MM.1S (cell line): Measurements from ENCODE around the gene MCCC2.
"Not testable (repeated sequence)": the region's sequence is repeated elsewhere in the genome, so short reads cannot be mapped to it uniquely, and the experiment has no call there.

ENCODE experiments used
- DNase-seq: peaks from one replicate; pipeline ENCODE4 v3.0.0-alpha.2; 2015
- H2AFZ ChIP-seq: fragments of 300-600 bp; sonication (generic); 2 replicates; pipeline ENCODE4 v1.6.0; 2016; ENCODE audit warnings: antibody characterized with exemption, low read length
- H3F3A ChIP-seq: fragments of 300-600 bp; sonication (generic); 2 replicates; pipeline ENCODE4 v1.6.1; 2016; ENCODE audit warnings: mild to moderate bottlenecking, antibody characterized with exemption, low read length, moderate library complexity, mixed read lengths; ENCODE audit not compliant: insufficient read depth
- H3K27ac ChIP-seq: fragments of 300-600 bp; sonication (generic); 2 replicates; pipeline ENCODE4 v1.5.1; 2016; ENCODE audit warnings: mild to moderate bottlenecking, low read length
- H3K27me3 ChIP-seq: fragments of 300-600 bp; sonication (generic); replicated peaks from 2 replicates; pipeline ENCODE4 v1.6.0; 2016; ENCODE audit warnings: low read length; ENCODE audit not compliant: insufficient read depth
- H3K36me3 ChIP-seq: fragments of 300-600 bp; sonication (generic); replicated peaks from 2 replicates; pipeline ENCODE4 v1.6.1; 2016; ENCODE audit warnings: mild to moderate bottlenecking, low read length, mixed read lengths; ENCODE audit not compliant: insufficient read depth
- H3K4me1 ChIP-seq: fragments of 300-600 bp; sonication (generic); 2 replicates; pipeline ENCODE4 v1.6.1; 2016; ENCODE audit warnings: low read length, mixed read lengths
- H3K4me2 ChIP-seq: fragments of 300-600 bp; sonication (generic); 2 replicates; pipeline ENCODE4 v1.6.0; 2016; ENCODE audit warnings: low read depth, low read length
- H3K4me3 ChIP-seq: fragments of 300-600 bp; sonication (generic); 2 replicates; pipeline ENCODE4 v1.5.1; 2016; ENCODE audit warnings: low read length, mixed read lengths
- H3K79me2 ChIP-seq: fragments of 300-600 bp; sonication (generic); 2 replicates; pipeline ENCODE4 v1.6.1; 2016; ENCODE audit warnings: mixed run types, low read length, mixed read lengths
- H3K9ac ChIP-seq: fragments of 300-600 bp; sonication (generic); 2 replicates; pipeline ENCODE4 v1.6.1; 2016; ENCODE audit warnings: low read length, mixed read lengths
- H3K9me2 ChIP-seq: fragments of 300-600 bp; sonication (generic); replicated peaks from 2 replicates; pipeline ENCODE4 v1.6.1; 2016; ENCODE audit warnings: mild to moderate bottlenecking, low read length, mixed read lengths; ENCODE audit not compliant: insufficient read depth
- H3K9me3 ChIP-seq: fragments of 300-600 bp; sonication (generic); replicated peaks from 2 replicates; pipeline ENCODE4 v1.6.1; 2016; ENCODE audit warnings: mild to moderate bottlenecking, low read length, mixed read lengths; ENCODE audit not compliant: insufficient read depth
- H4K20me1 ChIP-seq: fragments of 300-600 bp; sonication (generic); 2 replicates; pipeline ENCODE4 v1.6.1; 2016; ENCODE audit warnings: mild to moderate bottlenecking, low read length, moderate library complexity, mixed read lengths; ENCODE audit not compliant: insufficient read depth
- EZH2 ChIP-seq: fragments of 300-600 bp; sonication (generic); optimal IDR thresholded peaks from 2 replicates; pipeline ENCODE3; 2017; ENCODE audit warnings: low read depth, mild to moderate bottlenecking, antibody characterized with exemption, low read length, mixed read lengths
- EZH2phosphoT487 ChIP-seq: fragments of 300-600 bp; sonication (generic); IDR thresholded peaks from 2 replicates; pipeline ENCODE4 v1.6.1; 2018; ENCODE audit warnings: antibody characterized with exemption, low read length
- TF ChIP-seq, protein P1 (sequence below): fragments of 300-600 bp; sonication (generic); IDR thresholded peaks from 2 replicates; pipeline ENCODE4 v1.5.1; 2016; ENCODE audit warnings: antibody characterized with exemption, low read length, mixed read lengths

The MCCC2 gene

DNA sequence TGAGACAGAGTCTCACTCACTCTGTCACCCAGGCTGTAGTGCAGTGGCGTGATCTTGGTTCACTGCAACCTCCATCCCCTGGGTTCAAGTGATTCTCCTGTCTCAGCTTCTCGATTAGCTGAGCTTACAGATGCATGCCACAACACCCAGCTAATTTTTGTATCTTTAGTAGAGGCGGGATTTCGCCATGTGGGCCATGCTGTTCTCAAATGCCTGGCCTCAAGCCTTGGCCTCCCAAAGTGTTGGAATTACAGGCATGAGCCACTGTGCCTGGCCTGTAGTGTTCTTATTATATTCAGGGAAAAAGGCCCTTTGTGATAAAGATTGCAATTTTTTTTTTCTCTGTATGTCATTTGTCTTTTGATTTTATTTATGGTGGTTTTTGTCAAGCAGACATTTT is 24.0 kb upstream of the MCCC2 start:
- no peak overlapping the region for H3K4me3 ChIP-seq
- H3K9ac ChIP-seq: no peak overlapping the region
- TF ChIP-seq EZH2phosphoT487 (no peak), EZH2 (no peak)
- TF ChIP-seq, protein P1, sequence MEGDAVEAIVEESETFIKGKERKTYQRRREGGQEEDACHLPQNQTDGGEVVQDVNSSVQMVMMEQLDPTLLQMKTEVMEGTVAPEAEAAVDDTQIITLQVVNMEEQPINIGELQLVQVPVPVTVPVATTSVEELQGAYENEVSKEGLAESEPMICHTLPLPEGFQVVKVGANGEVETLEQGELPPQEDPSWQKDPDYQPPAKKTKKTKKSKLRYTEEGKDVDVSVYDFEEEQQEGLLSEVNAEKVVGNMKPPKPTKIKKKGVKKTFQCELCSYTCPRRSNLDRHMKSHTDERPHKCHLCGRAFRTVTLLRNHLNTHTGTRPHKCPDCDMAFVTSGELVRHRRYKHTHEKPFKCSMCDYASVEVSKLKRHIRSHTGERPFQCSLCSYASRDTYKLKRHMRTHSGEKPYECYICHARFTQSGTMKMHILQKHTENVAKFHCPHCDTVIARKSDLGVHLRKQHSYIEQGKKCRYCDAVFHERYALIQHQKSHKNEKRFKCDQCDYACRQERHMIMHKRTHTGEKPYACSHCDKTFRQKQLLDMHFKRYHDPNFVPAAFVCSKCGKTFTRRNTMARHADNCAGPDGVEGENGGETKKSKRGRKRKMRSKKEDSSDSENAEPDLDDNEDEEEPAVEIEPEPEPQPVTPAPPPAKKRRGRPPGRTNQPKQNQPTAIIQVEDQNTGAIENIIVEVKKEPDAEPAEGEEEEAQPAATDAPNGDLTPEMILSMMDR: no peak
- no peaks in the 10 kb centered on the region for H3K79me2 ChIP-seq
- H3K27ac ChIP-seq: no peak overlapping the region
- H3K4me2 ChIP-seq: no peak overlapping the region
- DNase-seq: no peak
- H3K9me2 ChIP-seq: no peaks in the 10 kb centered on the region
- no peak overlapping the region for H2AFZ ChIP-seq
- no peaks in the 10 kb centered on the region for H3F3A ChIP-seq
- H3K9me3 ChIP-seq: no peaks in the 10 kb centered on the region
- no peaks in the 10 kb centered on the region for H3K4me1 ChIP-seq
- H4K20me1 ChIP-seq: no peaks in the 10 kb centered on the region
- no peaks in the 10 kb centered on the region for H3K36me3 ChIP-seq
- no peaks in the 10 kb centered on the region for H3K27me3 ChIP-seq

DNA sequence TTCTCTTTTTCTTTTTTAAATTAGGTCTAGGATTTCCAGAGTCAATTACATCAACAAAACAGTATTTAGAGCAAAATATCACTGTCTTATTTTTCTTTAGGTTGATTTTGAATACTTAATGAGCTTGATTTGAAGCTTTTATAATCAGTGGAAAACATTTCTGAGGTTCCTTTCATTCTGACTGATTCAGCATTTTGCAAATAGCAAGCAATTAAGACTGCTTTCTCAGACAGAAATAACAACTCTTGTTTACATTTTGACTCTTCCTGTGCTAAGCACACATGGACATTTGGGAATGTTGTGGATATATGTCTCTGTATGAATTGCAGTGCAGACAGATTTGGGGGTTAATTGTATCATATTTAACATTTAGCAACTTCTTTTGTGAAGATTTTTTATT is 22.2 kb upstream of the MCCC2 start:
- H3K27me3 ChIP-seq: no peaks in the 10 kb centered on the region
- no peaks in the 10 kb centered on the region for H3K79me2 ChIP-seq
- no peaks in the 10 kb centered on the region for H3F3A ChIP-seq
- TF ChIP-seq, protein P1: no peak
- TF ChIP-seq EZH2: no peak
- H4K20me1 ChIP-seq: no peaks in the 10 kb centered on the region
- H3K4me1 ChIP-seq: no peaks in the 10 kb centered on the region
- H3K9me2 ChIP-seq: no peaks in the 10 kb centered on the region
- no peak overlapping the region for H3K27ac ChIP-seq
- no peaks in the 10 kb centered on the region for H3K36me3 ChIP-seq
- no peak overlapping the region for H2AFZ ChIP-seq
- no peak for DNase-seq
- no peak overlapping the region for H3K9ac ChIP-seq
- no peak overlapping the region for H3K4me3 ChIP-seq
- H3K9me3 ChIP-seq: no peaks in the 10 kb centered on the region
- H3K4me2 ChIP-seq: no peak overlapping the region

DNA sequence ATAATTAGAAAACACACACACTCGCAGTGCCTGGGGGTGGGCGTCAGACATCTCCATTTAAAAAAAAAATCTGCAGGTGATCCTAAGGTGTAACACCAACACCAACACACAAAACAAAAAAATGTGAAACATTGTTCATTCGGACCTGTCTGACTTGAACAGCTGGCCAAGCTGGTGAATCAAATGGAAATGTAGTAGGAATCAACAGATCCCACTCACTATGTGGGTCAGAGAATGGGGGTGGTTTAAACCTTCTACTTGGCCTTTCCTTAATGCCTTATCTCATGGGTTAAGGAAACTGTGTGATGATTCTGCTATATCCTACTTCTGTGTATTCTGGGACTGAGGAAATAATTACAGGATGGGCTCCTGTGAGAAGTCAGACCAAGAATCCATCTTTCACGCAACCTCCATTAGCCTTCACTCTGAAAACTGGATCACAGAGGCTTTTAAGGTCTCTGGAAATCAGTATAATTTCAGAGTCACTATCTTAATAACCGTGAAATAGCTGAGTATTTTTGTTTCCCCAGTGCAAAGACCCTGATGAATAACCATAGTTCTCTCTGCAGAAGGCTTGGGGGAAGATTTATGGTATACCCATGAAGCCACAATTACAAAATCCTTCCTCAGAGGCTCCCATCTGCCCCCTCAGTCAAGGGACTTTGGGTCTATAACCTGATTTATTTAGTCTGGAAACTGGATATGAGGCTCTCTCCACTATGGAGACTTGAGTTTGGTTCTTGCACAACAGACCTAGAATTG is 17.2 kb upstream of the MCCC2 start:
- Histone ChIP-seq H3K4me2 (no peak overlapping the region), H3K27ac (no peak overlapping the region), H3K36me3 (no peaks in the 10 kb centered on the region), H4K20me1 (no peaks in the 10 kb centered on the region), H3K9ac (no peak overlapping the region), H3F3A (no peaks in the 10 kb centered on the region), H3K9me2 (no peaks in the 10 kb centered on the region), H3K27me3 (no peaks in the 10 kb centered on the region), H3K4me3 (no peak overlapping the region), H2AFZ (no peak overlapping the region), H3K4me1 (no peaks in the 10 kb centered on the region), H3K9me3 (no peaks in the 10 kb centered on the region), H3K79me2 (no peaks in the 10 kb centered on the region)
- TF ChIP-seq EZH2: no peak
- TF ChIP-seq EZH2phosphoT487: no peak
- TF ChIP-seq, protein P1: no peak
- no peak for DNase-seq

GRCh38 chr5:71571811-71572210 is 15.3 kb upstream of the MCCC2 start:
- not testable (repeated sequence) for H3K4me2 ChIP-seq, H3K36me3 ChIP-seq, DNase-seq, H2AFZ ChIP-seq, H3K27ac ChIP-seq, H3K9ac ChIP-seq, H3K79me2 ChIP-seq, H4K20me1 ChIP-seq, H3K9me2 ChIP-seq, H3K9me3 ChIP-seq, H3K27me3 ChIP-seq, H3K4me3 ChIP-seq, H3F3A ChIP-seq, H3K4me1 ChIP-seq
